ENCODE measurements around the gene ZNF774.

- TF ChIP-seq, protein P1, sequence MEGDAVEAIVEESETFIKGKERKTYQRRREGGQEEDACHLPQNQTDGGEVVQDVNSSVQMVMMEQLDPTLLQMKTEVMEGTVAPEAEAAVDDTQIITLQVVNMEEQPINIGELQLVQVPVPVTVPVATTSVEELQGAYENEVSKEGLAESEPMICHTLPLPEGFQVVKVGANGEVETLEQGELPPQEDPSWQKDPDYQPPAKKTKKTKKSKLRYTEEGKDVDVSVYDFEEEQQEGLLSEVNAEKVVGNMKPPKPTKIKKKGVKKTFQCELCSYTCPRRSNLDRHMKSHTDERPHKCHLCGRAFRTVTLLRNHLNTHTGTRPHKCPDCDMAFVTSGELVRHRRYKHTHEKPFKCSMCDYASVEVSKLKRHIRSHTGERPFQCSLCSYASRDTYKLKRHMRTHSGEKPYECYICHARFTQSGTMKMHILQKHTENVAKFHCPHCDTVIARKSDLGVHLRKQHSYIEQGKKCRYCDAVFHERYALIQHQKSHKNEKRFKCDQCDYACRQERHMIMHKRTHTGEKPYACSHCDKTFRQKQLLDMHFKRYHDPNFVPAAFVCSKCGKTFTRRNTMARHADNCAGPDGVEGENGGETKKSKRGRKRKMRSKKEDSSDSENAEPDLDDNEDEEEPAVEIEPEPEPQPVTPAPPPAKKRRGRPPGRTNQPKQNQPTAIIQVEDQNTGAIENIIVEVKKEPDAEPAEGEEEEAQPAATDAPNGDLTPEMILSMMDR (IDR thresholded peaks at IDR 0.05) = no peak
- TF ChIP-seq EP300 (IDR thresholded peaks at IDR 0.05) (no peak), POLR2A (IDR thresholded peaks at IDR 0.05) (no peak)
Measured at GRCh38 chr15:90407871-90408317, 55.8 kb downstream of the ZNF774 start.

All from ovary (tissue), 3 donors.